NK-92 treated with Interleukin-12 subunit alpha and Interleukin-12 subunit beta, amount 100 ng/mL, for 24 hours (cell line): ENCODE results near the gene SREK1IP1.

Experiments used
- DNase-seq: peaks from one replicate; lab custom pipeline; 2025; lab: John Stamatoyannopoulos, UW

SREK1IP1 gene

DNA sequence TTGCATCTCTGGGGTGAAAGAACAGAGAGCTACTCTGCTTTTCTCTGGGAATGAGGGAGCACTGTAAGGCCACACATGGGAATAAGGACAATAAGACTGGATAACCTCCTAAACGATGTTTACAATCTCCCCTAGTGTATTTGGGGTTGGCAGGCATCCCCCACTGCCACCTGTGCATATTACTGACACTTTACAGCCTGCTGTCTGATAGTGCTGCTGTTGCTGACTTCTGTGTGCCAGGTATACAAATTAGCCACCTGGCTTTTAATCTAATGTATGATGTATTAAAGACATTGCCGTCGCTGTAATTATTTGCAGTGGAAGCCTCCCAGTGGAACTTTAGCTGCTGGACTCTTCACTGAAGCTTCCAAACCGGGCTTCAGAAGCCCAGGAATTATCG lies 82.6 kb downstream of the SREK1IP1 start:
- DNase-seq = no peak

- DNase-seq = no peak
These were observed 85.9 kb downstream of the SREK1IP1 start for GRCh38 chr5:64682608-64683007.

DNA sequence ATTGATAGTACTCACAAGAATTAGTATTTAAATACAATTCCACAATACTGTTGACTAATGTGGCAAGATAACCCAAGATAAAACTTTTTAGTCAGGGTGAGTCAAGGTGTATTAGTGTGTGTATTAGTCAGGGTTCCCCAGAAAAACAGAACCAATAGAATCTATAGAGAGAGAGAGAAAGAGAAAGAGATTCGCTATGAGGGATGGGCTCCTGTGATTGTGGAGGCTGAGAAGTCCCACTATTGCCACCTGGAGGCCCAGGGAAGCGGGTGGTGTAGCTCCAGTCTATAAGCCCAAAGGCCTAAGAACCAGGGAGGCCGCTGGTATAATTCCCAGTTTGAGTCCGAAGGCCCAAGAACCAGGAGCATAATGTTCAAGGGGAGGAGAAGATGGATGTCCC lies 88.2 kb downstream of the SREK1IP1 start:
- no peak for DNase-seq

GRCh38 chr5:64678374-64678773 lies 90.1 kb downstream of the SREK1IP1 start:
- DNase-seq = no peak

GRCh38 chr5:64671678-64672077 lies 96.8 kb downstream of the SREK1IP1 start:
- DNase-seq = no peak

DNA sequence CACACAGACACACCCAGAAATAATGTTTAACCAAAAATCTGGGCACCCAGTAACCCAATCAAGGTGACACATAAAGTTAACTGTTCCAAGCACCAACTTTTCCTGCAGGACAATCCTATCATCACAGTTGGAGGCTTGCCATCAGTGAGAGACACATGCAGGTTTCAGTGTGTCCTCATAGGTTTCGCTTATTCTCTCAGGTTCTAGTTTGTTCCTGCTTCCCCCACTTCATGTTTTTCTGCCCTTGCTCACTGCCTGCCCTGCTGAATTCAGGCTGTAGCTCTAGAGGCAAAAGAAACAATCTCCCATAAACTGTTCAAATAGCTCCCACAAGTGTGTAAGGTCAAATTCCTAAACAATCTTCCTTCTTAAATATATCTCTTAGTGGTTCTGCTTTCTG lies 98.2 kb downstream of the SREK1IP1 start:
- no peak for DNase-seq
